ENCODE results near the gene CRACDL.
A peak's percentile ranks its signal among the peaks of the same experiment; 100 is the strongest.

The CRACDL gene

GRCh38 chr2:98926601-98927000, 9.4 kb downstream of the CRACDL start:
- DNase-seq, result no peak

- no peak for DNase-seq
Observed at GRCh38 chr2:98924910-98925309, 11.1 kb downstream of the CRACDL start.

GRCh38 chr2:98924038-98924830, 11.8 kb downstream of the CRACDL start:
- no peak for DNase-seq

- no peak for DNase-seq
Observed at GRCh38 chr2:98923244-98923940, 12.6 kb downstream of the CRACDL start.

GRCh38 chr2:98921062-98921461, 15.0 kb downstream of the CRACDL start:
- no peak for DNase-seq

- peak; percentile 83 for DNase-seq
Observed at GRCh38 chr2:98917031-98917471, 19.0 kb downstream of the CRACDL start.

- peak; percentile 49 for DNase-seq
Observed at GRCh38 chr2:98915751-98916358, 20.2 kb downstream of the CRACDL start.

GRCh38 chr2:98914713-98915580, 21.1 kb downstream of the CRACDL start:
- DNase-seq, result no peak

- no peak for DNase-seq
Observed at GRCh38 chr2:98913916-98914712, 21.9 kb downstream of the CRACDL start.

- DNase-seq, result peak; percentile 9
Observed at GRCh38 chr2:98912957-98913915, 22.8 kb downstream of the CRACDL start.

- peak; percentile 76 for DNase-seq
Observed at GRCh38 chr2:98912221-98912851, 23.7 kb downstream of the CRACDL start.

GRCh38 chr2:98911376-98912154, 24.5 kb downstream of the CRACDL start:
- peak; percentile 15 for DNase-seq

- DNase-seq, result no peak
Observed at GRCh38 chr2:98911126-98911375, 25.0 kb downstream of the CRACDL start.

GRCh38 chr2:98910349-98911125, 25.5 kb downstream of the CRACDL start:
- DNase-seq, result no peak

- peak; percentile 54 for DNase-seq
Observed at GRCh38 chr2:98909317-98910211, 26.5 kb downstream of the CRACDL start.

- peak; percentile 30 for DNase-seq
Observed at GRCh38 chr2:98908931-98909316, 27.1 kb downstream of the CRACDL start.

Data from fibroblast of skin of back (primary cell).